Posterior cingulate gyrus (tissue), 11 donors: ENCODE measurements around the gene RCN1.

Experiments used
- DNase-seq, 10 donors: peaks; one replicate each; pipeline versions ENCODE4 v3.0.0 to v3.0.0-alpha.2; 2020 to 2021; ENCODE audit warnings: mixed read lengths in 3 of 10
- intact Hi-C: fragments of 100-400 bp; cut with DNase I; formaldehyde crosslinking; loops from one replicate; pipeline ENCODE4 v1.15.1; 2023

The RCN1 gene

DNA sequence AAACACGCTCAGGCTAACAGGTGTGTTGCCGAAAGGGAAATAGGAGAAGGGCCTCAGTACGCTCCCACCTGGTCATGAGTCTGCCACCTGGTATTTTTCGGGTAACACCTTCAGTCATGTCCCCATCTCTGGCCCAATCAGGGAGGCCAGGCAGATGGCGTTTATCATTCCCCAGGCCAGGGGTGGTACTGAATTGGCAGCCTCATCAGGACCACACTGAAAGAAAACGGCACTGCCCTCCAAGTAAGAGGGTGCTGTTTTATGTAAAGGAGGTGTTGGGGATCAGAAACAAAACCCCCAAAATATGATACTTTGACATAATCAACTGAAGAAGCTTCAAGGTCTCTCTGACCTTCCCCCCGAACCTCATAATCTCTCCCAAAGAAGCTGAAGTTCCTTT is 58.9 kb downstream of the RCN1 start:
- intact Hi-C loops, result no loop called here
- no peak for DNase-seq

DNA sequence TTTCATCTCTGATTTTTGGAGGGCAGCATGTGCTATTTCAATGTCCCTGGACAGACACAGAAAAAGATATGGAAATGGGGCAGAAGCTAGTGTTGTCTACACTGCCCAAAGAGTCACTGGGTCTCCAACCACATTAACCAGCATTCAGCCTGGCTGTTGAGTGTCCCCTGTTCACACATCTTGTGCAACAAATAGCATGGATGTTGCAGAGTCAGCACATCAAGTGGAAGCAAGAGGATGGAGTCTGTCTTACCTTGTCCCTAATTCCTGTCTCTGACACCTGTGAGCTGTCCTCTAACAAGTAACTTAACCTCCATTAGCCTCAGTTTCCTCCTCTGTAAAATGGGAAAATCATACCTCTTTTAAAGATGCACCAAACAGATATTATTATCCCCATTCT is 60.2 kb downstream of the RCN1 start:
- no peak for DNase-seq
- intact Hi-C loops, result no loop called here

DNA sequence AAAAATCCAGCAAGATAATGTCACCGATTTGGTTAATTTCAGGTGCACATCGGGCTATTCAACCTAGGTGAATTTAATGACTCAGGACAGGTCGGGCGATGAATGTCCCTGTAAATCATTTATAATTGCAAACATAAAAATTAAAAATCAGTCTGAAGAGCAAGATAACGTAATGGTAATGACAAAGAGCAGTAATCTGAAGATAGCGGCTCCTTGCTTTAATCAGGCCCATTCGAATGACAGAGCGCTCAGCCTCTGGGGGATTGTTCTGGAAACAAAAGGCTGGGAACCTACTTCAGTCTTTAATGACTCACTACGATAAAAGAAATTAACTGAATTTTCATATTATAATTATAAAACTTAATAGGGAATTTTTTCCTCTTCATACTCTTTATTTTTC is 61.3 kb downstream of the RCN1 start:
- no peak for DNase-seq
- intact Hi-C loops, result no loop called here

DNA sequence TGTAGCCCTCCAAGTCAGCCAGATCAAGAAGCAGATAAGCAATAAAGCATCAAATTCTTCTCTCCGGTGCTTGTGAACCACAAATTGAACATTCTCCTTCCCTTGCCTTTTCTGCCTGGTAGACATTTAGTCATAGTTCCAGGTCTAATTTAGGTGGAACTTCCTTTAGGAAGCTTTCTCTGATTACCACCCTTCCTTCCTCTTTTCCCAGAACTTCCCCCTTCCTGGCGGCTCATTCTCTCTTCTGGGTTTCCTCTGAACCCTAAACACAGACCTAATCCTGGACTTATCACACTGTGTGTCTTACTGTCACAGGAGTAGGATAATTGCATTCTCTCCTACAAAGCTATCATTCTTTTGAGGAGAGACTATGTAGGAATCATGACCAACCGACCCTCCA is 61.9 kb downstream of the RCN1 start:
- intact Hi-C loops, result no loop called here
- DNase-seq, result no peak

DNA sequence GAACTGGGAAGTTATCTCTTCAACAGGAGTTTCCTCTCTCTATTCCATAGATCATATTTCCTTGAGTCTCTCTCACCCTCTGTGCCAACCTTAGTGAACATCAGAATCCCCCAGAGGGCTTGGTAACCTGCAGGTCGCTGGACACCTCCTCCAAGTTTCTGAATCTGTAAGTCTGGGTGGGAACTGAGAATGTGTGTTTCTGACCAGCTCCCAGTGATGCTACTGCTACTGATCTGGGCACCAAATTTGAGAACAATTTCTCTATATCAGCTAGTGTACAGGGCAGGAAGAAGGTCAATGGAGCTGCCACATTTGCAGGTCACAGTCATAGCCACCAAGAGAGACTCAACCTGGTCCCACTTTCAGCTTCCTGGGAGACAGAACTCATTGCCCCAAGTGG is 62.9 kb downstream of the RCN1 start:
- no peak for DNase-seq
- intact Hi-C loops, result no loop called here

DNA sequence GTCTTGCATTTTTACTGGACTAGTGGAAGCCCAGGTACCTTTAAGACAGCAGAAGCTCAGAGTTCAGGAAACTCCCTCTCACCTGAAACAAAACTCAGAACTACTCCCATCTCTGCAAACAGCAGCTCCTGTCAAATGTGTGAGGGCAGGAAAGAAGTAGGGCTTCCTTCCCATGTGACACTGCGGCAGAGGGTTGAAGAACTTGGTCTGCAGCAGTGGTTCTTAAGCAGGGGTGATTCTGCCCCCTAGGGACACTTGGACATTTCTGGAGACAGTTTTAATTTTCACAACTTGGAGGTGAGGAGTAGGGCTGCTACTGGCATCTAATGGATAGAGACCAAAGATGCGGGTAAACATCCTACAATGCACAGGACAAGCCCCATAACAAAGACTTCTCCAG is 63.4 kb downstream of the RCN1 start:
- DNase-seq, result no peak
- intact Hi-C loops, result no loop called here
